Adrenal gland (tissue), 12 donors: Measurements from ENCODE around the gene KCTD10. TPM values are rescaled to one million over a fixed set of nuclear protein-coding genes. Genes with fewer than 3 reads are reported as not detected.

ENCODE experiments used
- DNase-seq, 7 donors: peaks; one replicate each; pipeline ENCODE4 v3.0.0-alpha.2; 2019 to 2020
- H3K27ac ChIP-seq, 5 donors: fragments of 200-600 bp; sonication (generic) in 4 of 5; 1 replicate in 3 of 5; 2 replicates in 2 of 5; pipeline versions ENCODE4 v1.5.1 to v1.8.0; 2016 to 2020; ENCODE audit warnings: mild to moderate bottlenecking in 1 of 5
- H3K27me3 ChIP-seq: fragments of 200-600 bp; 2 replicates; pipeline ENCODE4 v1.8.0; 2021
- H3K36me3 ChIP-seq, 2 donors: fragments of 200-600 bp; replicated peaks in 1 of 2; 1 replicate in 1 of 2; 2 replicates in 1 of 2; pipeline versions ENCODE4 v1.5.1 to v1.8.0; 2018 to 2022
- H3K4me1 ChIP-seq, 2 donors: fragments of 200-600 bp; replicated peaks in 1 of 2; 1 replicate in 1 of 2; 2 replicates in 1 of 2; pipeline versions ENCODE4 v1.5.1 to v1.8.0; 2018 to 2021
- H3K4me3 ChIP-seq, 4 donors: fragments of 200-600 bp; sonication (generic) in 3 of 4; one replicate each; pipeline ENCODE4 v1.5.1; 2016 to 2018
- H3K9me3 ChIP-seq, 3 donors: fragments of 200-600 bp; sonication (generic) in 1 of 3; replicated peaks in 1 of 3; 1 replicate in 2 of 3; 2 replicates in 1 of 3; pipeline versions ENCODE4 v1.5.1 to v1.8.0; 2016 to 2021
- CTCF ChIP-seq, 6 experiments: fragments of 450-650 bp in 4 of 6; fragments of 200-600 bp in 2 of 6; sonication (generic) in 1 of 6; IDR thresholded peaks; 1 replicate in 5 of 6; 2 replicates in 1 of 6; pipeline versions ENCODE4 v1.5.1 to v1.8.0; 2016 to 2021; ENCODE audit warnings: antibody characterized with exemption in 6 of 6, mild to moderate bottlenecking in 2 of 6, moderate library complexity in 1 of 6
- POLR2A ChIP-seq, 2 donors: fragments of 450-650 bp; IDR thresholded peaks; one replicate each; pipeline ENCODE4 v1.6.1; 2017; ENCODE audit warnings: antibody characterized with exemption in 2 of 2, mild to moderate bottlenecking in 2 of 2, moderate library complexity in 1 of 2
- WGBS, 4 donors: extraction: QIAGEN DNeasy Blood & Tissue Kit in 2 of 4; methylation state at CpG; one replicate each; pipeline versions ENCODE4 v1.1.5 to v1.1.7; 2013 to 2017; 5-methylcytosine and 5-hydroxymethylcytosine counted together
- intact Hi-C, 2 donors: fragments of 100-400 bp; cut with DNase I; formaldehyde crosslinking; loops; one replicate each; pipeline versions ENCODE4 v1.14.1 to v1.15.0; 2022 to 2023
- polyA plus RNA-seq, 3 donors: library from polyadenylated mRNA; stranded (reverse); fragments of 200-250 nt in 2 of 3; fragments of 350-450 nt in 1 of 3; fragmentation: Illumina TruSeq in 1 of 3; extraction: RNeasy Lipid Tissue Mini Kit (QIAGEN cat#74804) in 1 of 3; gene quantifications; one replicate each; pipeline ENCODE4 v1.2.3, GENCODE V29; 2013 to 2014
- total RNA-seq, 9 donors: library from RNA; depleted of rRNA in 4 of 9; stranded (reverse); fragments of >200 nt in 4 of 9; fragments of 120-200 nt in 1 of 9; fragmentation: NEBNext Ultra II Directional in 1 of 9; extraction: Animal tissue kit (Norgen Biotek cat#: 25700) in 1 of 9; gene quantifications; one replicate each; pipeline versions ENCODE4 v1.1.0 to v1.2.4, GENCODE V29; 2013 to 2023
- donor health status: healthy with polysubstance abuse.
- donor health status: Bipolar disorder and iron deficiency.
- donor health status: DM: yes; HTN: yes; CAD: no.
- donor health status: DM: no; HTN: no; CAD: no.
- donor health status: DM: no; HTN: no; CAD: no.
- donor health status: DM: yes; HTN: yes; CAD: no.

Gene KCTD10
- total and polyA plus RNA-seq, 12 donors, result 21.6 to 77.8 (median 56.1) TPM

- DNase-seq, result peak in 1 of 7 donors; percentile 25
- Histone ChIP-seq H3K27ac (no peak overlapping the region), H3K4me1 (peaks cover 0 to 22% of the 10 kb centered on the region in 2 donors), H3K9me3 (no peaks in the 10 kb centered on the region), H3K27me3 (no peaks in the 10 kb centered on the region), H3K36me3 (peaks cover 0 to 83% of the 10 kb centered on the region in 2 donors), H3K4me3 (no peak overlapping the region)
- WGBS, 4 donors, result 38 to 59% (median 48%) methylated on average over 1 of the region's 1 CpG
- TF ChIP-seq POLR2A (IDR thresholded peaks at IDR 0.05) (no peak), CTCF (IDR thresholded peaks at IDR 0.05) (no peak)
- intact Hi-C loops, result no loop called here
Observed at GRCh38 chr12:109512608-109513007, 35.5 kb upstream of the KCTD10 start.

- peaks cover 0 to 22% of the 10 kb centered on the region in 2 donors for H3K4me1 ChIP-seq
- whole genome bisulfite sequencing, 4 donors, result 32 to 59% (median 49%) methylated on average over 7 to 15 of the region's 15 CpGs
- no peak overlapping the region for H3K4me3 ChIP-seq
- H3K9me3 ChIP-seq, result no peaks in the 10 kb centered on the region
- H3K27ac ChIP-seq, result peak overlapping the region in 1 of 5 donors; percentile 54
- H3K36me3 ChIP-seq, result peaks cover 0 to 89% of the 10 kb centered on the region in 2 donors
- peak; percentile 33 to 75 (median 64) for DNase-seq
- intact Hi-C loops, result no loop called here
- H3K27me3 ChIP-seq, result no peaks in the 10 kb centered on the region
- no peak for TF ChIP-seq CTCF (IDR thresholded peaks at IDR 0.05)
- TF ChIP-seq POLR2A (IDR thresholded peaks at IDR 0.05), result no peak
Observed at GRCh38 chr12:109510196-109510595, 33.1 kb upstream of the KCTD10 start.

GRCh38 chr12:109504068-109504467 is 27.0 kb upstream of the KCTD10 start:
- TF ChIP-seq CTCF (IDR thresholded peaks at IDR 0.05), result no peak
- no peak for TF ChIP-seq POLR2A (IDR thresholded peaks at IDR 0.05)
- Histone ChIP-seq H3K27ac (no peak overlapping the region), H3K27me3 (no peaks in the 10 kb centered on the region), H3K4me3 (no peak overlapping the region), H3K9me3 (no peaks in the 10 kb centered on the region), H3K4me1 (no peaks in the 10 kb centered on the region), H3K36me3 (peaks cover 0 to 97% of the 10 kb centered on the region in 2 donors)
- DNase-seq, result peak in 1 of 7 donors; percentile 47
- WGBS, 4 donors, result 63 to 77% (median 71%) methylated on average over 1 of the region's 1 CpG
- intact Hi-C loops, result no loop called here

- no peak for TF ChIP-seq CTCF (IDR thresholded peaks at IDR 0.05)
- TF ChIP-seq POLR2A (IDR thresholded peaks at IDR 0.05), result no peak
- H3K4me3 ChIP-seq, result no peak overlapping the region
- DNase-seq, result peak in 1 of 7 donors; percentile 3
- H3K27me3 ChIP-seq, result no peaks in the 10 kb centered on the region
- intact Hi-C loops, result no loop called here
- H3K27ac ChIP-seq, result no peak overlapping the region
- H3K9me3 ChIP-seq, result no peaks in the 10 kb centered on the region
- 77 to 90% (median 79%) methylated on average over 3 of the region's 3 CpGs for WGBS, 4 donors
- H3K4me1 ChIP-seq, result no peaks in the 10 kb centered on the region
- peaks cover 0 to 97% of the 10 kb centered on the region in 2 donors for H3K36me3 ChIP-seq
Observed at GRCh38 chr12:109503611-109504010, 26.5 kb upstream of the KCTD10 start.
